ENCODE data around the gene UBE3D.

GRCh38 chr6:82953871-82954270, 111.8 kb downstream of the UBE3D start:
- TF ChIP-seq CTCF (IDR thresholded peaks at IDR 0.05) (no peak), POLR2A (IDR thresholded peaks at IDR 0.05) (no peak)
